DMS114 treated with DMSO at 0.1 percent for 48 hours (cell line): ENCODE results near the gene BPHL.
"Not testable (repeated sequence)": the region's sequence is repeated elsewhere in the genome, so short reads cannot be mapped to it uniquely, and the experiment has no call there.

Experiments used
- DNase-seq: peaks from one replicate; lab custom pipeline; 2025; ENCODE audit not compliant: unreplicated experiment; lab: John Stamatoyannopoulos, UW

Gene BPHL

DNA sequence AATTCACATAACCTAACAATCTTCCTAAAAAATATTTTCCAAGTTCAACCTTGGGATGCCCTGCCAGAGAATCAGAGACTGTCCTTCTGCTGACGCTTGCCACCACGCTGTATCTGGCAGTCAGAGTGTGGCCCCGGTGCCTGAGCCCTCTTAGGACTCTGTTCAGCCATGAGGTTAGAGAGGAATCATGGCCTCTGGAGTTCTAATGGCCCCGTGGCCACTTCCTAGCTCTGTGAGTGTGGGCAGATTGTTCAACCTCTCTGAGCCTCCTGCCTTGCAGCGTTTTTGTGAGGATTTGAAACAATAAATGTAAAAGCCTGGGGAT, 2.2 kb downstream of the BPHL start:
- DNase-seq: no peak

GRCh38 chr6:3122823-3123182, 4.3 kb downstream of the BPHL start:
- DNase-seq: no peak

DNA sequence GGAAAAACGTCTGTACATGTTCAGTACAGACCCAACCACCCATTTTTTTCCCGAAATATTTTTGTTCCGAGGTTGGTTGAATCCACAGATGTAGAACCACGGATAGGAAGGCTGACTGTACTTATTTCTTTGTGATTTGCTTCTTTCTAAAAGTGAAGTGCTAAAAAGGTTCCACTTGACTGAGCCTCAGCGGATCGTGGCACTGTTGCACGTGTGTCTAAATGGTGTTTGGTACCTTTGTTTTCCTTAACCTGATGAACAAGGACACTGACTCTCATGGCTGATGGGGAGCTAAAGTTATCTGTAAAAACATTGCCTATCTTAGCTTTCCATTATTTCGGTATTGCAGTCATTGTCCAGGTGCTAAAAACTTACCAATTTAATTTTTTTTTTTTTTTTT, 6.2 kb downstream of the BPHL start:
- DNase-seq: no peak

- DNase-seq: no peak
Measured at GRCh38 chr6:3125815-3126214, 7.3 kb downstream of the BPHL start.

DNA sequence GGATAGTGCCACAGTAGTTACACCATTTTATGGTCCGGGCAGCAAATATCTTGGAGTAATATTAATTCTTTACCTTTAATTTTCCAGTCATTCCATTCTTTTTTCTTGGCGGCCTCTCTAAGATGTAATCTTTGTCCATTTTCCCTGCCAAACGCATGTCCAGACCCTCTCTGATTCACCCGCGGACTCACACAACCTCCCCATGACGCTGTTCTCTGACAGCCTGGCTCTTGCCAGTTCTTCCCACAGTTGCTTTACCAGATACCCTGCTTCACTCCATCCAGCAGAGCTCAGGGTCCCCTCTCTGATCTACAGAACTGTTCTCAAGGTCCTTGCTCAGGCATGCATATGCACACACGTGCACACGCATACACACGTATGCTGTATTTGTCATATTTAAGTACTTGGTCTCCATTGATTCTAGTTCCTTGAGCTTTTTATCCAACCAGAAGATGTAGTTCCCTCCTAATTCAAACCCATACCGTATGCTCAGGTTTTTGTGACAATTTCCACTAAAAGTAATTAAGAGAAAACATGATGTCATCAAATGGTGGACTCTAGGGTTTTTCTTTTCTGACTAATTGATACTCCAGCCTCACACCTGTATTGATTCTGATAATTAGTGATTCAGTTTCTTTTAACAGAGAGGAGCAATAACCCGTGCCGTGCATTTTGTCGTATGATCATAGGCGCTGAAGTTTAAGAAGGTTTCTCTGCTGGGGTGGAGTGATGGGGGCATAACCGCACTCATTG, 10.0 kb downstream of the BPHL start:
- no peak for DNase-seq

DNA sequence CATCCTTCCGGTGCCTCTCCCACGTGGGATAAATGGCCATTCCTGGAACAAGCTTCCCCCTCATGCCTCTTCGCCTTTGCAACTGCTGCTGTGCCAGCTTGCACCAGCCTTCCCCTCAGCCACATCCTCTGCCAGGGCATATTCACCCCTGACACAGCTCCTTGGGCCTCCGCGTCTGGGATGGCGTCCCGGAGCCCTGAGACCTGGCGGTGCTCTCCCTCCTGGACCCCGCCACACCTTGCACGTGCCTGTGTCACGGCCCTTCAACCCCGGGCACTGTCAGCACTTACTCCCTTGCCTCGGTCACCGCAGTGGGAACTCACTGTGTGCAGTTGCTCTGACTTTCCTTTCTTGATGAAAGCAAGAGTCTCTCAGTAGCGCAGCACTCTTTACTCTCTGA, 13.2 kb downstream of the BPHL start:
- DNase-seq: no peak

DNA sequence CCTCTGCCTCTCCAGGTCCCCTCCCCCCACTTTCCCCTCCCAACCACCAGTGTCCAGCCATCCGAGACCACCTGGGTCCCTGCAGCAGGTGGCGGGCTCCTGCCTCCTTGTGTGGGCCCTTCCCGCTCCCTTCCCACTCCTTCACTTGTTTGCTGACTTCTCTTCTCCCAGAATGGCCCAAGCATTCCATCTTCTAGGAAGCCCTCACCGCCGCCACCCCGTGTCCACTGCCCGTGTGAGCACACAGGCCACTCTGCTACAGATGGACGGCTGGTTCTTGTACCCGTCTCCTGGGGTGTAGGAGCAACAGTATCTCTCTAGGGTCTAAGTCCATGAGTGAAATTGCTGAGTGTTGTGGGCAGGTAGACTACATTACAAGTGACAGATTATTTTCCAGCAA, 15.0 kb downstream of the BPHL start:
- no peak for DNase-seq

DNA sequence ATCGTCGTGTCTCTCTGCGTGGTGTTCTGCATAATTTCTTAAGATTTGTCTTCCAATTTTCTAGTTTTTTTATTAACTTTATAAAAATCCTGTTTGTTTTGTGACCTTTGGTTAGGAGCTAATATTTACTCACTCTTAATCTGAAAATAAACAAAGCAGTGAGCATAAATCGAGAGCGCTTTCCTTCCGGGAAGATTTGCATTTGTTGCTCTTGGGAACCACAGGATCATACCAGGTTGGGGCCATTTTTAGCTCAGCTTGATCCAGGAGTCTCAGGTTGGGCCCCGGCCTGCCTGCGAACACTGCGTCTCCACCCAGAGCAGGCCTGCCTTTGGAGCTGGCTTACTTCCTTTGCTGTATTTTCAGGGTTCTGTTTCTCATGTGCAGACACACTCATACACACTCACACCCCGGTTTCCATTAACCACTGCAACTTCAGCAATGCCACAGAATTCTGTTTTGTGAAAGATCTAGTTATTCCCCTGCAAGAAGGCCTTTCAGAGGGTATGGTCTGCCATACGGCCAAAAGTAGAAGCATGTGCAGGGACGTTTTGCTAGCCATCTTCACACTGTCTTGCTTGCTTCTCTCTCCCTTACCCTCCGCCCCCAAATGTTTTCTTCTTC, 17.3 kb downstream of the BPHL start:
- no peak for DNase-seq

DNA sequence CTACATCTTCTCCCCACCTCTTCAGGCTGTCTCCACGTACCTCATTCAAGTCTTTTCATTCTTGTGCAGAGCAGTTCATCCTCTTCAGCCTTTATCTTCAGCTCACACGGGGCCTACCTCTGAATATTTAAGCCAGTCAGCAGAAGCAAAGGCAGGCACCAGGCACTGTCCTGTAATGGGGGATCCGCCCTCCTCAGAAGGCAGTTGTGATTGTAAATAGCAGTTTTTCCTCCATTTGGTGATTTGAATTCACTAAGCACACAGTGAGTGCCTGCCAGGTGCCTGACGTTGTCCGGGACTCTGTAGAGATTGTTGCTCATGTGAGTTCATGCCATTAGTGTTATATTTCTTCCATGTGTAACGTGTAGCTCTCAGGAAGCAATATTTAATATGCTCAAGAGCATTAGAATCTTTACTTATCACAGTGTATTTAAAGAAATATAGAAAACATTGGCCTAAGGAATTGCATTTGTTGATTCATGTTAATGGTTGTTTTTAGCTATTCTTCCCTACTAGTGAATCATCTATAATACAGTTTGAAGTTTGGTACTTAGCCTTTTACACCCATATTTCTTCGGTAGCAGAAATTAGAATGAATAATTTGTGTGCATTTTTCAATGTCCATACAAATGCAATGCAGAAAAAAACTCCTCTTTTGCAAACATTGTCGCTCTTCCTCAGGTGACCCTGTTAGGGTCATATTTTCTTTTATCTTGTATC, 17.9 kb downstream of the BPHL start:
- DNase-seq: no peak

DNA sequence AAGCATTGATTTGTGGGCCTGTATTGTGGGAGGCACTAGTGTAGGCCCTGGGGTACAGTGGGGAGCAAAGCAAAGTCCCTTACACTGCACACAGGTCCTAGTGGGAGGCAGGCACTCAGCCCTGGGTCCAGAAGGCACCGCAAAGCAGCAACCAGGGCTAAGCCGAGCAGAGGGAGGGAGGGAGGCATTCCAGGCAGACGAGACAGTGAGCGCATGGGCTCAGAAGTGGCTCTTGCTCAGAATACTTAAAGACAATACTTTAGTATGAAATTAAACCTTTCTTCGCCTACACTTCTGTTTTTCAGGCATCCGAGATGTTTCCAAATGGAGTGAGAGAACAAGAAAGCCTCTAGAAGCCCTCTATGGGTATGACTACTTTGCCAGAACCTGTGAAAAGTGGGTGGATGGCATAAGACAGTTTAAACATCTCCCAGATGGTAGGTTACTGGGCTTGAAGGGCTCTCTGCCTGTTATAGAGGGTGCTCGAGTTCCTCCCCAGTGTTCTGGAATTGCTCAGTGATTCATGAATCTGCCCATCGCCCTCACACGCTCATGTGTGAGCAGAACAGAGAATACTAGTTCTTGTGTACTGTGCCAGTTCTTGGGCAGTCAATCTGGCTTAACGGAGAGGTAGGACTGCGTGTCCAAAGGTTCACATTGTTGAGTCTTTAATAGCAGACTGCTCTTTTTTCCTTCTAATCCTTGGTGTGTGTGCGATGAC, 18.7 kb downstream of the BPHL start:
- DNase-seq: no peak

DNA sequence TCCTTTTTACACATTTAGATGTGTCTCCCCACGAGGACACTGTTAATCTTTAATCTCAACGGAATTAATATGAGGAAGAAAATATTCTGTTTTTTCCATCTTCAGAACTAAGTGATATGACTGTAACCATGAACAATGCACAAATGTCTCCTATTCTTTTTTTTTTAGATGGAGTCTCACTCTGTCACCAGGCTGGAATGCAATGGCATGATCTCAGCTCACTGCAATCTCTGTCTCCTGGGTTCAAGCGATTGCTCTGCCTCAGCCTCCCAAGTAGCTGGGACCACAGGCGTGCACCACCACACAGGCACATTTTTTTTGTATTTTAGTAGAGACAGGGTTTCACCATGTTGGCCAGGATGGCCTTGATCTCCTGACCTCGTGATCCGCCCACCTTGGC, 19.4 kb downstream of the BPHL start:
- not testable (repeated sequence) for DNase-seq

DNA sequence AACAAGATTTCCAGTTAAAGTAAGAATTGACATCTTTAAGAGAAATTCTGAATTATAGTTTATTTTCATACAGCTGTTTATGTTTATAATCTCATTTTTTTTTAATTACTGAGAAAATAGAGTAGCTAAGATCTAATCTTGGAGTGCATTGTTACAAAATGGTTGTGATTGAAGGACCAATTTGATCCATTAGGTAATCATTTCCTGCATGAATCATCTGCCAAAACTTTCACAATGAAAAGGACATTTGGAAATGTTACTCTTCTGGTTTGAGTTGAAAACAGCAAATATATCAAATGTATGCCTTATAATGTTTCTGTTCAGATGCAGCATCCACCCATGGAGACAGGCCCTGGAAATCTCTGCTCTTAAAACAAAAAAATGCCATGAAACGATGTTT, 19.8 kb downstream of the BPHL start:
- DNase-seq: no peak

GRCh38 chr6:3139090-3139903, 20.8 kb downstream of the BPHL start:
- DNase-seq: no peak

DNA sequence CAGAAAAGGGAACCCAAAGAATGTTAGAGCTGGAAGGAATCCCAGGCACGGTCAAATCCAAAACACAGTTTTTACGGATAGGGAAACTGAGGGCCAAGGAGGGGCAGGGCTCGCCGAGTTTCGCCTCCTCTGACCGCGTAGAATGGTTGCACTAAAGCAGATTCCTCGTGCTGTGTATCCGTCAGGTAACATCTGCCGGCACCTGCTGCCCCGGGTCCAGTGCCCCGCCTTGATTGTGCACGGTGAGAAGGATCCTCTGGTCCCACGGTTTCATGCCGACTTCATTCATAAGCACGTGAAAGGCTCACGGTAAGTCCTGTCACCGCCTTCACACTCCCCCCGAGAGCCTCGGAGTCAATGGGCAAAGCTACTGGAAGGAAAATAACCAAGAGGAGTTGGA, 21.7 kb downstream of the BPHL start:
- DNase-seq: no peak

- no peak for DNase-seq
Measured at GRCh38 chr6:3142536-3142935, 24.0 kb downstream of the BPHL start.

- DNase-seq: no peak
Measured at GRCh38 chr6:3143158-3143557, 24.6 kb downstream of the BPHL start.

- no peak for DNase-seq
Measured at GRCh38 chr6:3144571-3144970, 26.1 kb downstream of the BPHL start.

DNA sequence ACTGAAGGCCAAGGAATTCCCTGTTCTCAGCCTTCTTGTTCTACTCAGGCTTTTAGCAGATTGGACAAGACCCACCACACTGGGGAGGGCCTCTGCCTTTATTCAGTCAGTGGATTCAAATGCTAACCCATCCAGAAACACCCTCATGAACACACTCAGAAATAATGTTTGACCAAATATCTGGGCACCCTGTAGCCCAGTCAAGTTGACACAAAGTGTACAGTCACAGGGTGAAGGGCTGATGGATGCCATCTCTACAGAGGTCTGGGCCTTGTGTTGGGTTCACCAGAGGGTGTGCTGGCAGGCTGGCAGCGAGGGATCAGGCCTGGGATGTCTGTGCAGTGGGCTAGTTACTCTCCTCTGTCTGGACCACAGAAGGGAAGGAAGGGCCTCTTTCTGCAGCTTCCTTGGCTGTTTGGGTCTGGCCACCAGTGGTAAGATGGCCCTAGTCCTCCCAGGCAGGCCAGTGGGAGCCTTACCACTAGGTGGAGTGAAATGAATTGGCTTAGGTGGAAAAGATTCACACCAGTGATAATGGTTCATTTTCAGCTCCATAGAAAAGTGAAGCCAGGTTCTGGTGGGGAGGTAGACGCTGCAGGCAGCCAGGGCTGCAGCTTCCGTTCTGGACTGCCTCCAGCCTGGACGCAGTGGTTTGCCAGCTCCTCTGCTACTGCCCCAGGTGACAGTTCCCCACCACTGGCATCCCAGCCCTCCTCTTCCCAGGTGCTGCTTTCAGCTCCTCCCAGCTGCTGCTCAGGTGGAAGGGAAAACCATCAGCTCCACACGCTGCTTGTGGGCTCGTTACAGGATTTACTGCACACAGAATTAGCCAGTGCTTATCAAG, 29.6 kb downstream of the BPHL start:
- no peak for DNase-seq

DNA sequence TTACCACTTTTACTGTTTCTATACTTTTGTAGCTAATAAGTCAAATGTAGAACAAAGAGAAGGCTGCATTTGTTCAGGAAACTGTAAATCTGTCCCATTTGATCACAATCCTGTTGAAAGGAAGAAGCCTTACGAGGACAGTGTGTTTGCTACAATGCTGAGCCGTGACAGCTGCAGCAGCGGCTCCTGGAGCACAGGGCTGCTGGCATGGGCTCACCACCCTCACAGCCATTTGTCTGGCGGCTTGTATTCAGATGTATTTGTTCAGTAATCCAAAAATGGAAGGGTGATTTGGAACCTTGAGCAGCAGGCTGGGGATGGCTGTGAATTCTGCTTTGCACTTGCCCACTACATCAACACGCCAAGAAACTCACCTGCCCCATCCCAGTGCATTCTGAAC, 33.2 kb downstream of the BPHL start:
- DNase-seq: no peak

DNA sequence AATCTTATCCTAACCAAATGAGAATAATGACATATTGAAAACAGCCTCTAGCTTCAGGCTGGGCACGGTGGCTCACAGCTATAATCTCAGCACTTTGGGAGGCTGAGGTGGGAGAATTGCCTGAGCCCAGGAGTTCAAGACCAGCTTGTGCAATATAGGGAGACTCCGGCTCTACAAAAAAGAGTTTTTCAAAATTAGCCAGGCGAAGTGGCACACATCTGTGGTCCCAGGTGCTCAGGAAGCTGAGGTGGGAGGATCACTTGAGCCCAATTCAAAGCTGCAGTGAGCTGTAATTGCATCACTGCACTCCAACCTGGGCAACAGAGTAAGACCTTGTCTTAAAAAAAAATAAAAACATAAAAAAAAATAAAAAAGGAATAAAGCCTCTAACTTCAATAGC, 34.2 kb downstream of the BPHL start:
- no peak for DNase-seq
